Prostate gland (tissue), 2 donors: ENCODE measurements around the gene TNFAIP8. TPM values are rescaled to one million over a fixed set of nuclear protein-coding genes. Genes with fewer than 3 reads are reported as not detected.
"Not testable (repeated sequence)": the region's sequence is repeated elsewhere in the genome, so short reads cannot be mapped to it uniquely, and the experiment has no call there.

ENCODE experiments used
- DNase-seq: peaks from one replicate; pipeline ENCODE4 v3.0.0-alpha.2; 2019; ENCODE audit warnings: low spot score
- H3K27ac ChIP-seq, 2 donors: fragments of 200-600 bp; sonication (generic); 2 replicates each; pipeline ENCODE4 v1.5.1; 2017 to 2019
- H3K27me3 ChIP-seq: fragments of 200-600 bp; sonication (generic); replicated peaks from 2 replicates; pipeline ENCODE4 v1.5.1; 2019; ENCODE audit not compliant: insufficient read depth
- H3K36me3 ChIP-seq, 2 donors: fragments of 200-600 bp; sonication (generic); 1 replicate in 1 of 2; 2 replicates in 1 of 2; pipeline versions ENCODE4 v1.5.1 to v1.8.1; 2017 to 2019
- H3K4me1 ChIP-seq: fragments of 200-600 bp; sonication (generic); replicated peaks from 2 replicates; pipeline ENCODE4 v1.5.1; 2019
- H3K4me3 ChIP-seq, 2 donors: fragments of 200-600 bp; sonication (generic); 2 replicates each; pipeline ENCODE4 v1.5.1; 2017 to 2019
- H3K9me3 ChIP-seq: fragments of 200-600 bp; sonication (generic); 2 replicates; pipeline ENCODE4 v1.5.1; 2017
- CTCF ChIP-seq, 4 experiments: fragments of 200-600 bp in 2 of 4; fragments of 450-650 bp in 2 of 4; sonication (generic) in 2 of 4; IDR thresholded peaks; 1 replicate in 3 of 4; 2 replicates in 1 of 4; pipeline ENCODE4 v1.5.1; 2016 to 2019; ENCODE audit warnings: antibody characterized with exemption in 4 of 4, mild to moderate bottlenecking in 2 of 4, moderate library complexity in 2 of 4
- POLR2A ChIP-seq: fragments of 450-650 bp; IDR thresholded peaks from one replicate; pipeline ENCODE4 v1.6.1; 2016; ENCODE audit warnings: antibody characterized with exemption, mild to moderate bottlenecking
- POLR2AphosphoS5 ChIP-seq: sonication (generic); formaldehyde crosslinking; IDR thresholded peaks from one replicate; pipeline ENCODE4 v1.6.1; 2017; ENCODE audit warnings: antibody characterized with exemption
- WGBS: methylation state at CpG from one replicate; pipeline ENCODE4 v1.1.5; 2018; 5-methylcytosine and 5-hydroxymethylcytosine counted together
- intact Hi-C: fragments of 100-400 bp; cut with DNase I; formaldehyde crosslinking; loops from one replicate; pipeline ENCODE4 v1.14.2; 2022
- total RNA-seq, 2 donors: library from RNA; depleted of rRNA; stranded (reverse); fragments of >200 nt; gene quantifications; one replicate each; pipeline ENCODE4 v1.1.0, GENCODE V29; 2016

TNFAIP8 gene
- total RNA-seq, 2 donors from 2014 or later = 21.6 to 40.0 TPM

- no peak overlapping the region for H3K27ac ChIP-seq
- H3K4me1 ChIP-seq = no peaks in the 10 kb centered on the region
- WGBS = 62% methylated on average over 8 of the region's 8 CpGs
- intact Hi-C loops = no loop called here
- no peaks in the 10 kb centered on the region for H3K27me3 ChIP-seq
- H3K4me3 ChIP-seq = no peak overlapping the region
- DNase-seq = no peak
- H3K9me3 ChIP-seq = no peaks in the 10 kb centered on the region
- TF ChIP-seq POLR2AphosphoS5 (no peak), CTCF (IDR thresholded peaks at IDR 0.05) (peak in 1 of 4 experiments; percentile 52)
- no peaks in the 10 kb centered on the region for H3K36me3 ChIP-seq
Observed at GRCh38 chr5:119435436-119436132, 79.8 kb downstream of the TNFAIP8 start.

- H3K27ac ChIP-seq, H3K27me3 ChIP-seq, intact Hi-C loops, H3K4me1 ChIP-seq, H3K36me3 ChIP-seq, H3K9me3 ChIP-seq, DNase-seq, H3K4me3 ChIP-seq: not testable (repeated sequence)
- WGBS = 70% methylated on average over 3 of the region's 3 CpGs
Observed at GRCh38 chr5:119437785-119438586, 82.2 kb downstream of the TNFAIP8 start.

DNA sequence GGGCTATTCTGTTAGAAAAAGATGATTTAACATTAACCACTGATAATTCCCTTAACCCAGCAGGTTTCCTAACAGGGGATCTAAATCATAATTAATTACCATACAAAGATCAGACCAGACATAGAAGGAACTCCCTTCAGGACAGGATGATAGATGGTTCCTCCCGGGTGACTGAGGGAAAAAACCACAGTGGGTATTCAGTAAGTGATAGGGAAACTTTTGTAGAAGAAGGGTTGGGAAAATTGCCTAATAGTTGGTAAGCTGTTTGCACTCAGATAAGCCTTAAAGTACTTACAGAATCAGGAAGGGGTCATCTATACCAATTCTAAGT is 82.7 kb downstream of the TNFAIP8 start:
- H3K9me3 ChIP-seq, H3K4me1 ChIP-seq, H3K4me3 ChIP-seq, intact Hi-C loops, DNase-seq, H3K36me3 ChIP-seq, H3K27me3 ChIP-seq, H3K27ac ChIP-seq: not testable (repeated sequence)
- WGBS = 56% methylated on average over 1 of the region's 1 CpG

DNA sequence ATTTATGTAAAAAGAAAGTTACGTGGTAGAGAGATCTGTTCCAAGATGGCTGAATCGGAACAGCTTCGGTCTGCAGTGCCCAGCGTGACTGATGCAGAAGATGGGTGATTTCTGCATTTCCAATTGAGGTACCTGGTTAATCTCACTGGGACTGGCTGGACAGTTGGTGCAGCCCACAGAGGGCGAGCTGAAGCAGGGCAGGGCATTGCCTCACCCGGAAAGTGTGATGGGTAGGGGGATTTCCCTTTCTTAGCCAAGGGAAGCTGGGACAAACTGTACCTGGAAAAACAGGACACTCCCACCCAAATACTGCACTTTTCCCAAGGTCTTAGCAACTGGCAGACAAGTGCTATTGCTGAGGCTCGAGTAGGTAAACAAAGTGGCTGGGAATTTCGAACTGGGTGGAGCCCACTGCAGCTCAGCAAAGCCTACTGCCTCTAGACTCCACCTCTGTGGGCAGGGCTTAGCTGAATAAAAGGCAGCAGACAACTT is 83.4 kb downstream of the TNFAIP8 start:
- 72% methylated on average over 8 of the region's 8 CpGs for WGBS
- H3K27me3 ChIP-seq = no peaks in the 10 kb centered on the region
- TF ChIP-seq POLR2A (no peak), POLR2AphosphoS5 (no peak), CTCF (IDR thresholded peaks at IDR 0.05) (no peak)
- intact Hi-C loops = no loop called here
- no peak for DNase-seq
- H3K4me1 ChIP-seq = no peaks in the 10 kb centered on the region
- no peak overlapping the region for H3K27ac ChIP-seq
- no peak overlapping the region for H3K4me3 ChIP-seq
- no peaks in the 10 kb centered on the region for H3K9me3 ChIP-seq
- no peaks in the 10 kb centered on the region for H3K36me3 ChIP-seq

GRCh38 chr5:119439632-119440031 is 83.8 kb downstream of the TNFAIP8 start:
- H3K27ac ChIP-seq, DNase-seq, H3K27me3 ChIP-seq, intact Hi-C loops, H3K4me1 ChIP-seq, H3K36me3 ChIP-seq, H3K4me3 ChIP-seq, H3K9me3 ChIP-seq: not testable (repeated sequence)
- 71% methylated on average over 3 of the region's 3 CpGs for whole genome bisulfite sequencing

GRCh38 chr5:119444643-119445042 is 88.8 kb downstream of the TNFAIP8 start:
- H3K4me1 ChIP-seq, H3K27ac ChIP-seq, H3K36me3 ChIP-seq, intact Hi-C loops, H3K4me3 ChIP-seq, H3K27me3 ChIP-seq, DNase-seq, H3K9me3 ChIP-seq: not testable (repeated sequence)
- WGBS = 94% methylated on average over 4 of the region's 4 CpGs

- 51% methylated on average over 13 of the region's 13 CpGs for WGBS
- Histone ChIP-seq H3K36me3 (no peaks in the 10 kb centered on the region), H3K27ac (no peak overlapping the region), H3K4me3 (no peak overlapping the region), H3K4me1 (no peaks in the 10 kb centered on the region), H3K9me3 (no peaks in the 10 kb centered on the region), H3K27me3 (no peaks in the 10 kb centered on the region)
- intact Hi-C loops = no loop called here
- no peak for DNase-seq
- no peak for TF ChIP-seq CTCF (IDR thresholded peaks at IDR 0.05)
- TF ChIP-seq POLR2A = no peak
- TF ChIP-seq POLR2AphosphoS5 = no peak
Observed at GRCh38 chr5:119445544-119445943, 89.7 kb downstream of the TNFAIP8 start.
